GM12801 (cell line): Measurements from ENCODE around the gene CTBP2.

Experiments used
- TF ChIP-seq, protein P1 (sequence below): IDR thresholded peaks from one replicate; pipeline ENCODE4 v1.5.1; 2011; ENCODE audit warnings: control low read depth; ENCODE audit not compliant: insufficient read length; ENCODE audit errors: extremely low read depth

Gene CTBP2

GRCh38 chr10:124977648-124978375 is 182.6 kb downstream of the CTBP2 start:
- TF ChIP-seq, protein P1, sequence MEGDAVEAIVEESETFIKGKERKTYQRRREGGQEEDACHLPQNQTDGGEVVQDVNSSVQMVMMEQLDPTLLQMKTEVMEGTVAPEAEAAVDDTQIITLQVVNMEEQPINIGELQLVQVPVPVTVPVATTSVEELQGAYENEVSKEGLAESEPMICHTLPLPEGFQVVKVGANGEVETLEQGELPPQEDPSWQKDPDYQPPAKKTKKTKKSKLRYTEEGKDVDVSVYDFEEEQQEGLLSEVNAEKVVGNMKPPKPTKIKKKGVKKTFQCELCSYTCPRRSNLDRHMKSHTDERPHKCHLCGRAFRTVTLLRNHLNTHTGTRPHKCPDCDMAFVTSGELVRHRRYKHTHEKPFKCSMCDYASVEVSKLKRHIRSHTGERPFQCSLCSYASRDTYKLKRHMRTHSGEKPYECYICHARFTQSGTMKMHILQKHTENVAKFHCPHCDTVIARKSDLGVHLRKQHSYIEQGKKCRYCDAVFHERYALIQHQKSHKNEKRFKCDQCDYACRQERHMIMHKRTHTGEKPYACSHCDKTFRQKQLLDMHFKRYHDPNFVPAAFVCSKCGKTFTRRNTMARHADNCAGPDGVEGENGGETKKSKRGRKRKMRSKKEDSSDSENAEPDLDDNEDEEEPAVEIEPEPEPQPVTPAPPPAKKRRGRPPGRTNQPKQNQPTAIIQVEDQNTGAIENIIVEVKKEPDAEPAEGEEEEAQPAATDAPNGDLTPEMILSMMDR = no peak

DNA sequence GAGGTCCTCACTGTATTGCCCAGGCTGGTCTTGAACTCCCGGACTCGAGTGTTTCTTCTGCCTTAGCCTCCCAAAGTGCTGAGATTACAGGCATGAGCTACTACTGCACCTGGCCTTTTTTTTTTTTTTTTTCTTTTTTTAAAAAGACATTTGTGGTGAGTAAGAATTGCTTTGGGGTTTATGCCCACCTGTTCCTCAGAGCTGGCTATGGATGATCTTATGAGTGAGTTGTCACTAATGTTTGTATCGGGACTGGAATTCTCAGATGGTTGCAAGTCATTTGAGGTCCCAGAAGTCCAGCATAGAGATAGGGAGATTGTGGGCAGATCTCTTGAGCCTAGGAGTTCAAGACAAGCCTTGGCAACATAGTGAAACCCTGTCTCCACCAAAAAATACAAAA is 183.2 kb downstream of the CTBP2 start:
- TF ChIP-seq, protein P1 = no peak

GRCh38 chr10:124975977-124976514 is 184.3 kb downstream of the CTBP2 start:
- TF ChIP-seq, protein P1 = no peak

- TF ChIP-seq, protein P1 = no peak
Observed at GRCh38 chr10:124974131-124974530, 186.2 kb downstream of the CTBP2 start.

GRCh38 chr10:124972637-124973036 is 187.7 kb downstream of the CTBP2 start:
- TF ChIP-seq, protein P1 = no peak

DNA sequence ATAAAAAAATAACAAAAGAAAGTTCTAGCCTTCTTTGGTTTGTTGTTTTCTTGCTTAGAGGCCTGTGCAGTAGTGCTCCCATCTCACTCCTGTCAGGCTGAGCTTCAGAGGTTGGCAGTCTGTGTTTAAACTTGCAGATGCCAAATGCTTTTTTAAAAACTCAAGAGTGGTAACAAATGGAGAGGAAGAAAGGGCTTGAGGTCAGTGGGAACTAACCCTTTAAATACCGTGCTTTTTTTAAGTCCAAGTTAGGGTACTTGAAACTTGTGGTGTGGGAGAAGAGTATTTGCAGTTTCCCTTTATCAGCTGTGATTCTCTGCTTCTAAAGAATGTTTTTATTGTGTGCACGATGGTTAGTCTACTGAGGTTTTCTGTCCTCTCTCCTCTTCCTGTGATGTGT is 189.1 kb downstream of the CTBP2 start:
- TF ChIP-seq, protein P1 = no peak

DNA sequence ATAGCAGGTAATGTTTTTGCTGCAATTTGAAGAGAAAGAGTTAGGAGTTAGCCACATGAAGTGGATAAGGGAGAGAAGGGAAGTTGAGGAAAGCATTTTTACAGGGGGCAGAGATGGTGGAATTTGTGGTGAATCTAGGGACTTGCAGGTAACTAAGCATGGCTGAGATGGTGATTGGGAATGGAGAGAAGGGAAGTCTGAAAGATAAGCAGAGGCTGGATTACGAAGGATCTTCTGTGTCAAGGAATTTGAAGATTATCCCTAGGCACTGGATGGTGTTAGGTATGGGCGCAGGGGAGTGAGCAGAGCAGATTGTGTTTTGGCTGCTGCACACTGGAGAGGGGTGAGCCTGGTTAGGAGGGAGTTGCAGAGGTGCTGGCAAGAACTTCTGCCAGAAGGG is 193.1 kb downstream of the CTBP2 start:
- TF ChIP-seq, protein P1 = no peak
